ENCODE data around the gene IFNG.

IFNG gene

GRCh38 chr12:68113644-68114043 is 45.9 kb downstream of the IFNG start:
- no peak for DNase-seq

- no peak for DNase-seq
These were observed 47.5 kb downstream of the IFNG start for GRCh38 chr12:68111995-68112394.

GRCh38 chr12:68109444-68110217 is 49.9 kb downstream of the IFNG start:
- DNase-seq: no peak

GRCh38 chr12:68109001-68109400 is 50.5 kb downstream of the IFNG start:
- DNase-seq: no peak

GRCh38 chr12:68106660-68107059 is 52.9 kb downstream of the IFNG start:
- no peak for DNase-seq

GRCh38 chr12:68106160-68106559 is 53.4 kb downstream of the IFNG start:
- no peak for DNase-seq
